Astrocyte of the cerebellum (primary cell): ENCODE results near the gene DNTT.

Experiments used
- DNase-seq: peaks from one replicate; pipeline ENCODE4 v3.0.0-alpha.2; 2011; ENCODE audit warnings: low read depth
- H3K4me3 ChIP-seq: 2 replicates; pipeline ENCODE4 v1.5.1; 2011; ENCODE audit warnings: mild to moderate bottlenecking, low read depth, low read length, moderate library complexity
- in situ Hi-C: cut with HindIII; loops from 2 replicates; pipeline ENCODE4 v1.10.0; 2017; ENCODE audit warnings: low sequenced_read_pairs
- TF ChIP-seq, protein P1 (sequence below): IDR thresholded peaks from 2 replicates; pipeline ENCODE4 v1.5.1; 2012; ENCODE audit warnings: low read length, low read depth, moderate library complexity, mild to moderate bottlenecking; ENCODE audit errors: missing control alignments

DNTT gene

GRCh38 chr10:96360331-96360730 lies 56.1 kb downstream of the DNTT start:
- no peak for DNase-seq
- H3K4me3 ChIP-seq = no peak overlapping the region
- TF ChIP-seq, protein P1, sequence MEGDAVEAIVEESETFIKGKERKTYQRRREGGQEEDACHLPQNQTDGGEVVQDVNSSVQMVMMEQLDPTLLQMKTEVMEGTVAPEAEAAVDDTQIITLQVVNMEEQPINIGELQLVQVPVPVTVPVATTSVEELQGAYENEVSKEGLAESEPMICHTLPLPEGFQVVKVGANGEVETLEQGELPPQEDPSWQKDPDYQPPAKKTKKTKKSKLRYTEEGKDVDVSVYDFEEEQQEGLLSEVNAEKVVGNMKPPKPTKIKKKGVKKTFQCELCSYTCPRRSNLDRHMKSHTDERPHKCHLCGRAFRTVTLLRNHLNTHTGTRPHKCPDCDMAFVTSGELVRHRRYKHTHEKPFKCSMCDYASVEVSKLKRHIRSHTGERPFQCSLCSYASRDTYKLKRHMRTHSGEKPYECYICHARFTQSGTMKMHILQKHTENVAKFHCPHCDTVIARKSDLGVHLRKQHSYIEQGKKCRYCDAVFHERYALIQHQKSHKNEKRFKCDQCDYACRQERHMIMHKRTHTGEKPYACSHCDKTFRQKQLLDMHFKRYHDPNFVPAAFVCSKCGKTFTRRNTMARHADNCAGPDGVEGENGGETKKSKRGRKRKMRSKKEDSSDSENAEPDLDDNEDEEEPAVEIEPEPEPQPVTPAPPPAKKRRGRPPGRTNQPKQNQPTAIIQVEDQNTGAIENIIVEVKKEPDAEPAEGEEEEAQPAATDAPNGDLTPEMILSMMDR = no peak
- in situ Hi-C loops = no loop called here

DNA sequence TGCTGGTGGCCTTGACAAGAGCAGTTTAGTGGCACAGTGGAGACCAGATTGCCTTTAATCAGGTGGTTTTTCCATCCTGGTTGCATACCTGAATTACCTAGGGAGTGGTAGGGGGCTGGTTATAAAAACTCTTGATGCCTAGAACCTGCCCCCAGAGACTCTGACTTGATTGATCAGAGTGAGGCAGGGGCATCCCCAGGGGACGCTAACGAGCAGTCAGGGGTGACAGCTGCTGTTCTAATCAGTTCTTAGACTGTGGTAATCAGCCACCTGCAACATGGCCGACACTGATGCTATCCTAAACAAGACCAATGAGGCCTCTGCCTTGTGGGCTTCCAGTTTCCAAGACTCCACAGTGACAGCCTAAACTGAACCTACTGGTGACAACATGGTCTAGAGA lies 56.5 kb downstream of the DNTT start:
- TF ChIP-seq, protein P1 = no peak
- in situ Hi-C loops = no loop called here
- H3K4me3 ChIP-seq = no peak overlapping the region
- no peak for DNase-seq

GRCh38 chr10:96365571-96365970 lies 61.3 kb downstream of the DNTT start:
- TF ChIP-seq, protein P1 = no peak
- no peak overlapping the region for H3K4me3 ChIP-seq
- in situ Hi-C loops = no loop called here
- DNase-seq = no peak

DNA sequence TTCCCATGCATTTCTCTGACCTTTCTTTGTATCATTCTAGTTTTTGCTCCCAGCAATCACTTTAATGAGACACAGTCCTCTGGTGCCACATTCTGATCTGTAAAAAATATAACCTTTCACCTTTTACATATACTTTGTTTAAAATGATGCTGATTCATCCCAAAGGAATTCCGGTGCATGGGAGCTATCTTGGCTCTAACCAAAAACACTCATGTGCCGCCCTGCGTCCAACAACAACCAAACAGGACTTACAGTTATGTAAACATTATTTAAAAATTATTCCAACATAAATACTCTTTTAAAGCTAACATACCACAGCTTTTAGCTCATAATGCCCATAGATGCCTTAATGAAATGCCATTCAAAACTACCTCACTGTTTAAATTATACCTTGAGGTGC lies 62.3 kb downstream of the DNTT start:
- no peak for DNase-seq
- TF ChIP-seq, protein P1 = no peak
- H3K4me3 ChIP-seq = no peak overlapping the region
- in situ Hi-C loops = no loop called here

DNA sequence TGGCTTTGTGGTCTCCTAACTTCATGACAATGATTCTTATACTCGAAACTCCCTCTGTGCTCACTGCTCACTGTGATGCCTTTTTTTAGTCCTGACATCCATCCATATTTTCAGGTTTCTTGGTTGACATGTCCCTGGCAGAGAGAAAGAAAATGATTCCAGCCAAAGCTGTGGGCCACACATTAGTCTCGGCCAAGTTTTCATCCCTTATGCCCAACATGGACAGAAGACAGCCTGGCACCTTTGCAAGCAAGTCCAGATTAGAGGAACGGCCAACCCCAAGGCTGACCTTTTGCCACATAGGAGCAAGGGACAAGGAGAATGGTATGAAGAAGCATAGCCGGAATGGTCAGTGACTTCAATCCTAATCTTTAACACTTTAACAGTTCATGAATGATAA lies 63.2 kb downstream of the DNTT start:
- DNase-seq = no peak
- H3K4me3 ChIP-seq = no peak overlapping the region
- in situ Hi-C loops = no loop called here
- TF ChIP-seq, protein P1 = no peak

DNA sequence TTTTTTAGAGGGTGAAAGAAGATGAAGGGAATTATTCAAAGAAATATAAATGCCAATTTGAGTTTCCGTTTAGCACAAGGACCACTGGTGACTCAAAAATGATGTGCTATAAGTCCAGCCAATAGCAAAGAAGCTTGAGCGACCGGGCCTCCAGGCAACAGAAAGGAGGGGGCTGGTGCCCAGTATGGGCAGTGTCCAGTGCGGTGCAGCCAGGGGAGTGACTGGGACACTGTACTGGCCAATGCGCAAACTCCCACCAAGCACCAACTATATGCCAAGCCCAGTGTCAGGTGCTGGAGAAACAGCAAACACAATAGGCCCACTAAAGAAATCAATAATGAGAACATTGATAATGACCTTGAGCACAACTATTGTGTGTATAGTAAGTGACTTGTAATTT lies 64.7 kb downstream of the DNTT start:
- TF ChIP-seq, protein P1 = no peak
- no peak for DNase-seq
- in situ Hi-C loops = no loop called here
- H3K4me3 ChIP-seq = no peak overlapping the region

GRCh38 chr10:96369890-96370583 lies 65.8 kb downstream of the DNTT start:
- TF ChIP-seq, protein P1 = no peak
- no peak for DNase-seq
- in situ Hi-C loops = no loop called here
- H3K4me3 ChIP-seq = no peak overlapping the region
